Smooth muscle cell (in vitro differentiated cells): ENCODE results near the gene NUP153. TPM values are rescaled to one million over a fixed set of nuclear protein-coding genes. Genes with fewer than 3 reads are reported as not detected.

Experiments
- DNase-seq: peaks from one replicate; lab custom pipeline; 2025; ENCODE audit not compliant: unreplicated experiment; lab: John Stamatoyannopoulos, UW
- H2AFZ ChIP-seq: fragments of 200-600 bp; sonication (generic); 2 replicates; pipeline ENCODE4 v1.6.0; 2016; ENCODE audit warnings: antibody characterized with exemption, low read depth, mild to moderate bottlenecking
- H3F3A ChIP-seq: fragments of 200-600 bp; sonication (generic); 2 replicates; pipeline ENCODE4 v1.6.0; 2017; ENCODE audit warnings: antibody characterized with exemption, low read depth
- H3K27ac ChIP-seq: fragments of 200-600 bp; sonication (generic); 2 replicates; pipeline ENCODE4 v1.5.1; 2016; ENCODE audit warnings: low read depth, mild to moderate bottlenecking
- H3K27me3 ChIP-seq: fragments of 200-600 bp; sonication (generic); 2 replicates; pipeline ENCODE4 v1.6.1; 2016; ENCODE audit warnings: low read depth, mild to moderate bottlenecking
- H3K36me3 ChIP-seq: fragments of 200-600 bp; sonication (generic); 2 replicates; pipeline ENCODE4 v1.5.1; 2016; ENCODE audit warnings: low read depth
- H3K4me1 ChIP-seq: fragments of 200-600 bp; sonication (generic); 2 replicates; pipeline ENCODE4 v1.5.1; 2016; ENCODE audit warnings: low read depth
- H3K4me2 ChIP-seq: fragments of 200-600 bp; sonication (generic); 2 replicates; pipeline ENCODE4 v1.6.0; 2016; ENCODE audit warnings: mild to moderate bottlenecking
- H3K4me3 ChIP-seq: fragments of 200-600 bp; sonication (generic); 2 replicates; pipeline ENCODE4 v1.5.1; 2016; ENCODE audit warnings: mild to moderate bottlenecking
- H3K79me2 ChIP-seq: fragments of 200-600 bp; sonication (generic); 2 replicates; pipeline ENCODE4 v1.6.0; 2016; ENCODE audit warnings: low read depth, mild to moderate bottlenecking
- H3K9ac ChIP-seq: fragments of 200-600 bp; sonication (generic); 2 replicates; pipeline ENCODE4 v1.6.0; 2016; ENCODE audit warnings: low read depth
- H3K9me3 ChIP-seq: fragments of 200-600 bp; sonication (generic); replicated peaks from 2 replicates; pipeline ENCODE4 v1.5.1; 2016; ENCODE audit warnings: low read depth
- H4K20me1 ChIP-seq: fragments of 200-600 bp; sonication (generic); 2 replicates; pipeline ENCODE4 v1.6.0; 2016; ENCODE audit warnings: low read depth
- WGBS: methylation state at CpG from one replicate; pipeline ENCODE4 v1.1.7; 2016; ENCODE audit warnings: low lambda C conversion rate; 5-methylcytosine and 5-hydroxymethylcytosine counted together
- polyA plus RNA-seq: library from polyadenylated mRNA; unstranded; fragments of >200 nt; fragmentation: Nextera tagmentation; extraction: Ambion mirVana; gene quantifications from 2 replicates; pipeline ENCODE4 v1.2.1, GENCODE V29; 2016
- total RNA-seq: library from RNA; depleted of rRNA; stranded (reverse); fragments of >200 nt; gene quantifications from 2 replicates; pipeline ENCODE4 v1.2.3, GENCODE V29; 2014
- TF ChIP-seq, protein P1 (sequence below): fragments of 200-600 bp; sonication (generic); IDR thresholded peaks from 2 replicates; pipeline ENCODE4 v1.5.1; 2017; ENCODE audit warnings: borderline replicate concordance, mild to moderate bottlenecking, antibody characterized with exemption; ENCODE audit not compliant: insufficient read depth, poor library complexity, severe bottlenecking

Gene NUP153
- total and polyA plus RNA-seq, 2 experiments from 2014 or later: 9.7 to 39.4 TPM

DNA sequence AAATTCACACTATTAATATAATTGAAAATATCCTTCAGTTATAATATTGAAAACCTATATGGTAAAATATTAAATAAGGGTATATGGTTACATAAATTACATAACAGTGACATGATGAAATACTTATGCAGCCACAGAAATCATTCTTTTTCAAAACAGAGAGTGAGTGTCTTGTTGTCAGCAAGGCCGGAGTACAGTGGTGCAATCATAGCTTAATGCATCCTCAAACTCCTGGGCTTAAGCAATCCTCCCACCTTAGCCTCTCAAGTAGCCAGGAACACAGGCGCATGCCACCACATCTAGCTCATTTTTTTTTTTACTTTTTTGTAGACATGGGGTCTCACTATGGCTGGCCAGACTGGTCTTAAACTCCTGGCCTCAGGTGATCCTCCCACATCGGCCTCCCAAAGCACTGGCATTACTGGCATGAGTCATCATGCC, 66.2 kb downstream of the NUP153 start:
- H2AFZ ChIP-seq: no peak overlapping the region
- no peak for DNase-seq
- H3K36me3 ChIP-seq: peaks cover 39% of the 10 kb centered on the region
- TF ChIP-seq, protein P1, sequence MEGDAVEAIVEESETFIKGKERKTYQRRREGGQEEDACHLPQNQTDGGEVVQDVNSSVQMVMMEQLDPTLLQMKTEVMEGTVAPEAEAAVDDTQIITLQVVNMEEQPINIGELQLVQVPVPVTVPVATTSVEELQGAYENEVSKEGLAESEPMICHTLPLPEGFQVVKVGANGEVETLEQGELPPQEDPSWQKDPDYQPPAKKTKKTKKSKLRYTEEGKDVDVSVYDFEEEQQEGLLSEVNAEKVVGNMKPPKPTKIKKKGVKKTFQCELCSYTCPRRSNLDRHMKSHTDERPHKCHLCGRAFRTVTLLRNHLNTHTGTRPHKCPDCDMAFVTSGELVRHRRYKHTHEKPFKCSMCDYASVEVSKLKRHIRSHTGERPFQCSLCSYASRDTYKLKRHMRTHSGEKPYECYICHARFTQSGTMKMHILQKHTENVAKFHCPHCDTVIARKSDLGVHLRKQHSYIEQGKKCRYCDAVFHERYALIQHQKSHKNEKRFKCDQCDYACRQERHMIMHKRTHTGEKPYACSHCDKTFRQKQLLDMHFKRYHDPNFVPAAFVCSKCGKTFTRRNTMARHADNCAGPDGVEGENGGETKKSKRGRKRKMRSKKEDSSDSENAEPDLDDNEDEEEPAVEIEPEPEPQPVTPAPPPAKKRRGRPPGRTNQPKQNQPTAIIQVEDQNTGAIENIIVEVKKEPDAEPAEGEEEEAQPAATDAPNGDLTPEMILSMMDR: no peak
- no peak overlapping the region for H3K4me2 ChIP-seq
- H3K9me3 ChIP-seq: no peaks in the 10 kb centered on the region
- no peaks in the 10 kb centered on the region for H3K4me1 ChIP-seq
- H3K27me3 ChIP-seq: no peaks in the 10 kb centered on the region
- H4K20me1 ChIP-seq: no peaks in the 10 kb centered on the region
- H3K4me3 ChIP-seq: no peak overlapping the region
- H3K79me2 ChIP-seq: peaks cover 6% of the 10 kb centered on the region
- 88% methylated on average over 3 of the region's 3 CpGs for WGBS
- H3K27ac ChIP-seq: no peak overlapping the region
- no peak overlapping the region for H3K9ac ChIP-seq
- H3F3A ChIP-seq: no peaks in the 10 kb centered on the region

DNA sequence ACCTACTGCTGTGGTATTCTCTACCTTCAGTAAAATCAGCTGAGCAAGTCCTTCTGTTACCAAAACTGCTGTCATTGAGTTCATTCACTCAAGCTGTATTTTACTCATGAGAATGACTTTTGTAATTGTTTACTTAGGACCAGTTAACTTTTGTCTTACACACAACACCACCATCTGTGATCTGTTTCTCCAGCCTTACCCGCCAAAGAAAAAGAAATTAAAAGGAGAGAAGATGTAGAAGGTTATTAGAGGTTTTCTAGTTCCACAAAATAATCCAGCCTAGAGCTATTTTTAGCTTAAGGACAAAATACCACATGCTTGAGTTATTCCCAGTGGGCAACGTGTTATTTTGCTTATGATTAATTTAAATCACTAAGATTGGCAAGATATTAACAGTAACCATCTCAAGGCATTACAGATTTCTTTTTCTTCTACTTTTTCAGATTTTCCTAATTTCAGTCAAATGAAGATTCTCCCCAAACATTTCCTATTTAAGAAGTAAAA, 68.5 kb downstream of the NUP153 start:
- H2AFZ ChIP-seq: no peak overlapping the region
- 93% methylated on average over 2 of the region's 2 CpGs for WGBS
- H3K4me3 ChIP-seq: no peak overlapping the region
- TF ChIP-seq, protein P1: no peak
- H3K27me3 ChIP-seq: no peaks in the 10 kb centered on the region
- no peak for DNase-seq
- H3K9me3 ChIP-seq: no peaks in the 10 kb centered on the region
- peaks cover 10% of the 10 kb centered on the region for H4K20me1 ChIP-seq
- no peaks in the 10 kb centered on the region for H3F3A ChIP-seq
- H3K4me2 ChIP-seq: no peak overlapping the region
- H3K4me1 ChIP-seq: no peaks in the 10 kb centered on the region
- no peak overlapping the region for H3K27ac ChIP-seq
- H3K9ac ChIP-seq: no peak overlapping the region
- H3K36me3 ChIP-seq: peaks cover 29% of the 10 kb centered on the region
- H3K79me2 ChIP-seq: peaks cover 12% of the 10 kb centered on the region

DNA sequence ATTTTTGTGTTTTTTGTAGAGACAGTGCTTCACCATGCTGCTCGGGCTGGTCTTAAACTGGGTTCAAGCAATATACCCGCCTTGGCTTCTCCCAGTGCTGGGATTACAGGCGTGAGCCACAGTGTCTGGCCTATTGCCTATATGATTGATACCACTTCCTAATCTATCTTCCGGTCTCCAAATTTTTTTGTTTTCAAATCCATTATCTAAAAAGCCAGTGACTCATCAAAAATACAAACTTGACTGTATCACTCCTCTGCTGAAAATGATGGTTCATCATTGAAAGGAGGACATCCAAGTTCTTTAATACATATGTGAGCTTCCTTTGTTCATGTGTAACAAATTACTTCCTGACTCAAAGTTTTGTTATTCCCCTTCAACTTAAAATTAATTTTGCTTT, 71.2 kb downstream of the NUP153 start:
- H3K4me3 ChIP-seq: no peak overlapping the region
- H3K4me2 ChIP-seq: no peak overlapping the region
- no peak overlapping the region for H2AFZ ChIP-seq
- peaks cover 16% of the 10 kb centered on the region for H4K20me1 ChIP-seq
- WGBS: 96% methylated on average over 4 of the region's 4 CpGs
- H3K9me3 ChIP-seq: no peaks in the 10 kb centered on the region
- peaks cover 26% of the 10 kb centered on the region for H3K36me3 ChIP-seq
- H3K9ac ChIP-seq: no peak overlapping the region
- no peaks in the 10 kb centered on the region for H3F3A ChIP-seq
- H3K79me2 ChIP-seq: peaks cover 12% of the 10 kb centered on the region
- H3K27me3 ChIP-seq: no peaks in the 10 kb centered on the region
- DNase-seq: no peak
- TF ChIP-seq, protein P1: no peak
- no peaks in the 10 kb centered on the region for H3K4me1 ChIP-seq
- no peak overlapping the region for H3K27ac ChIP-seq
